Measurements from ENCODE around the gene GCH1. TPM values are rescaled to one million over a fixed set of nuclear protein-coding genes. Genes with fewer than 3 reads are reported as not detected.
"Not testable (repeated sequence)": the region's sequence is repeated elsewhere in the genome, so short reads cannot be mapped to it uniquely, and the experiment has no call there.

The GCH1 gene
- polyA plus RNA-seq, 1 experiment: 1.3 TPM

GRCh38 chr14:54877015-54877702 is 25.5 kb downstream of the GCH1 start:
- CTCF ChIA-PET: interaction anchor here (0.6 to 1.0 kb wide), 2 partner anchors 19 to 20 kb away, joined by 4 to 6 read pairs; no protein-coding TSS in a partner anchor
- Histone ChIP-seq H3K27me3 (ENCODE audit: control insufficient read depth, insufficient read depth, low read length) (no peaks in the 10 kb centered on the region), H3K4me3 (ENCODE audit: low read depth, low read length) (no peak overlapping the region), H3K36me3 (ENCODE audit: control insufficient read depth, insufficient read depth, low read length) (no peaks in the 10 kb centered on the region)
- POLR2A ChIA-PET: no interaction called here
- TF ChIP-seq CTCF (IDR thresholded peaks at IDR 0.05; ENCODE audit: insufficient read depth, low read depth, low read length): no peak
- DNase-seq (ENCODE audit: low read depth): no peak

- POLR2A ChIA-PET; H3K36me3 ChIP-seq (ENCODE audit: control insufficient read depth, insufficient read depth, low read length); H3K4me3 ChIP-seq (ENCODE audit: low read depth, low read length); H3K27me3 ChIP-seq (ENCODE audit: control insufficient read depth, insufficient read depth, low read length); CTCF ChIA-PET; DNase-seq (ENCODE audit: low read depth): not testable (repeated sequence)
These were observed 27.0 kb downstream of the GCH1 start for GRCh38 chr14:54875648-54876047.

- H3K4me3 ChIP-seq (ENCODE audit: low read depth, low read length): peak overlapping the region; percentile 29
- POLR2A ChIA-PET: interaction anchor here (0.6 kb wide), 1 partner anchor 57 kb away, joined by 14 read pairs; no protein-coding TSS in a partner anchor
- CTCF ChIA-PET; DNase-seq (ENCODE audit: low read depth); H3K36me3 ChIP-seq (ENCODE audit: control insufficient read depth, insufficient read depth, low read length); H3K27me3 ChIP-seq (ENCODE audit: control insufficient read depth, insufficient read depth, low read length): not testable (repeated sequence)
These were observed 32.2 kb downstream of the GCH1 start for GRCh38 chr14:54870154-54871090.

- TF ChIP-seq CTCF (IDR thresholded peaks at IDR 0.05; ENCODE audit: insufficient read depth, low read depth, low read length): no peak
- DNase-seq (ENCODE audit: low read depth): no peak
- no peaks in the 10 kb centered on the region for H3K36me3 ChIP-seq (ENCODE audit: control insufficient read depth, insufficient read depth, low read length)
- no peak overlapping the region for H3K4me3 ChIP-seq (ENCODE audit: low read depth, low read length)
- CTCF ChIA-PET: no interaction called here
- POLR2A ChIA-PET: interaction anchor here (0.6 kb wide), 1 partner anchor 1947 kb away, joined by 3 read pairs; no protein-coding TSS in a partner anchor
- peaks cover 4% of the 10 kb centered on the region; the same call in 1 of the 2 replicates for H3K27me3 ChIP-seq (ENCODE audit: control insufficient read depth, insufficient read depth, low read length)
These were observed 35.6 kb downstream of the GCH1 start for GRCh38 chr14:54867011-54867410.

GRCh38 chr14:54866588-54866987 is 36.0 kb downstream of the GCH1 start:
- CTCF ChIA-PET: interaction anchor here (0.8 kb wide), 1 partner anchor 27 kb away, joined by 3 read pairs; no protein-coding TSS in a partner anchor
- Histone ChIP-seq H3K27me3 (ENCODE audit: control insufficient read depth, insufficient read depth, low read length) (peaks cover 4% of the 10 kb centered on the region; the same call in 1 of the 2 replicates), H3K36me3 (ENCODE audit: control insufficient read depth, insufficient read depth, low read length) (no peaks in the 10 kb centered on the region), H3K4me3 (ENCODE audit: low read depth, low read length) (no peak overlapping the region)
- no peak for DNase-seq (ENCODE audit: low read depth)
- POLR2A ChIA-PET: interaction anchor here (0.6 kb wide), 1 partner anchor 1946 kb away, joined by 3 read pairs; no protein-coding TSS in a partner anchor
- TF ChIP-seq CTCF (IDR thresholded peaks at IDR 0.05; ENCODE audit: insufficient read depth, low read depth, low read length): no peak

GRCh38 chr14:54864526-54864925 is 38.1 kb downstream of the GCH1 start:
- no peak overlapping the region for H3K4me3 ChIP-seq (ENCODE audit: low read depth, low read length)
- no peak for DNase-seq (ENCODE audit: low read depth)
- no peaks in the 10 kb centered on the region for H3K36me3 ChIP-seq (ENCODE audit: control insufficient read depth, insufficient read depth, low read length)
- peaks cover 3% of the 10 kb centered on the region; the same call in 1 of the 2 replicates for H3K27me3 ChIP-seq (ENCODE audit: control insufficient read depth, insufficient read depth, low read length)
- ChIA-PET CTCF (no interaction called here), POLR2A (no interaction called here)
- TF ChIP-seq CTCF (IDR thresholded peaks at IDR 0.05; ENCODE audit: insufficient read depth, low read depth, low read length): no peak

Data from BJ (cell line).